Karpas-422 (cell line): ENCODE data around the gene SLC2A9. TPM values are rescaled to one million over a fixed set of nuclear protein-coding genes. Genes with fewer than 3 reads are reported as not detected.

Source experiments
- DNase-seq: peaks from one replicate; pipeline ENCODE4 v3.0.0-alpha.2; 2015
- H2AFZ ChIP-seq: fragments of 200-600 bp; sonication (generic); 2 replicates; pipeline ENCODE4 v1.6.1; 2014; ENCODE audit warnings: antibody characterized with exemption, low read length, mixed read lengths
- H3K27ac ChIP-seq: fragments of 200-600 bp; sonication (generic); 2 replicates; pipeline ENCODE4 v1.5.1; 2014; ENCODE audit warnings: mild to moderate bottlenecking, low read length, moderate library complexity
- H3K27me3 ChIP-seq: fragments of 200-600 bp; sonication (generic); 2 replicates; pipeline ENCODE4 v1.6.1; 2014; ENCODE audit warnings: low read length, mixed read lengths
- H3K36me3 ChIP-seq: fragments of 200-600 bp; sonication (generic); 2 replicates; pipeline ENCODE4 v1.6.1; 2014; ENCODE audit warnings: low read length, mixed read lengths; ENCODE audit not compliant: insufficient read depth
- H3K4me1 ChIP-seq: fragments of 200-600 bp; sonication (generic); 2 replicates; pipeline ENCODE4 v1.6.1; 2014; ENCODE audit warnings: mild to moderate bottlenecking, low read length, mixed read lengths
- H3K4me2 ChIP-seq: fragments of 200-600 bp; sonication (generic); 2 replicates; pipeline ENCODE4 v1.6.1; 2014; ENCODE audit warnings: low read length, low read depth, mild to moderate bottlenecking; ENCODE audit not compliant: poor library complexity, severe bottlenecking
- H3K4me3 ChIP-seq: fragments of 200-600 bp; sonication (generic); 2 replicates; pipeline ENCODE4 v1.5.1; 2014; ENCODE audit warnings: mild to moderate bottlenecking, antibody characterized with exemption, low read length, mixed read lengths
- H3K79me2 ChIP-seq: fragments of 200-600 bp; sonication (generic); 2 replicates; pipeline ENCODE4 v1.6.1; 2014; ENCODE audit warnings: mild to moderate bottlenecking, low read length, mixed read lengths
- H3K9ac ChIP-seq: fragments of 200-600 bp; sonication (generic); 2 replicates; pipeline ENCODE4 v1.6.0; 2014; ENCODE audit warnings: low read length
- H3K9me2 ChIP-seq: fragments of 200-600 bp; sonication (generic), shearing (Covaris generic); replicated peaks from 2 replicates; pipeline ENCODE4 v1.6.0; 2014; ENCODE audit warnings: mild to moderate bottlenecking, low read length, moderate library complexity; ENCODE audit not compliant: insufficient read depth
- H3K9me3 ChIP-seq: fragments of 300-700, 200-600 bp; sonication (generic); 2 replicates; pipeline ENCODE4 v1.6.1; 2014; ENCODE audit warnings: low read length, mixed read lengths
- H4K20me1 ChIP-seq: fragments of 200-600 bp; sonication (generic); 2 replicates; pipeline ENCODE4 v1.6.1; 2014; ENCODE audit warnings: mild to moderate bottlenecking, antibody characterized with exemption, low read length, low read depth; ENCODE audit not compliant: insufficient read depth
- total RNA-seq: library from RNA; depleted of rRNA; stranded (reverse); fragments of >200 nt; shearing (Covaris generic); gene quantifications from 2 replicates; pipeline ENCODE4 v1.2.3, GENCODE V29; 2014; ENCODE audit warnings: low replicate concordance

Gene SLC2A9
- total RNA-seq, 1 experiment from 2014 or later = 0.71 TPM

GRCh38 chr4:10034612-10035104 is 13.4 kb upstream of the SLC2A9 start:
- H3K27me3 ChIP-seq = no peaks in the 10 kb centered on the region
- H3K4me2 ChIP-seq = no peak overlapping the region
- H4K20me1 ChIP-seq = no peaks in the 10 kb centered on the region
- H3K36me3 ChIP-seq = no peaks in the 10 kb centered on the region
- no peaks in the 10 kb centered on the region for H3K9me2 ChIP-seq
- H3K9ac ChIP-seq = no peak overlapping the region
- no peak overlapping the region for H2AFZ ChIP-seq
- no peak overlapping the region for H3K4me3 ChIP-seq
- peaks cover 5% of the 10 kb centered on the region; the same call in 1 of the 2 replicates for H3K4me1 ChIP-seq
- H3K27ac ChIP-seq = no peak overlapping the region
- DNase-seq = no peak
- H3K9me3 ChIP-seq = no peaks in the 10 kb centered on the region
- no peaks in the 10 kb centered on the region for H3K79me2 ChIP-seq

- Histone ChIP-seq H3K9me2 (no peaks in the 10 kb centered on the region), H3K79me2 (no peaks in the 10 kb centered on the region), H3K27me3 (no peaks in the 10 kb centered on the region), H3K4me2 (no peak overlapping the region), H3K4me3 (no peak overlapping the region), H3K27ac (no peak overlapping the region), H3K4me1 (peaks cover 5% of the 10 kb centered on the region; the same call in 1 of the 2 replicates), H3K9me3 (no peaks in the 10 kb centered on the region), H4K20me1 (no peaks in the 10 kb centered on the region), H3K36me3 (no peaks in the 10 kb centered on the region), H2AFZ (no peak overlapping the region), H3K9ac (no peak overlapping the region)
- no peak for DNase-seq
Measured at GRCh38 chr4:10034136-10034535, 12.8 kb upstream of the SLC2A9 start.

GRCh38 chr4:10033191-10033881 is 12.0 kb upstream of the SLC2A9 start:
- Histone ChIP-seq H3K4me3 (no peak overlapping the region), H3K27ac (no peak overlapping the region), H3K4me2 (no peak overlapping the region), H3K79me2 (no peaks in the 10 kb centered on the region), H3K27me3 (no peaks in the 10 kb centered on the region), H3K9me3 (no peaks in the 10 kb centered on the region), H3K4me1 (peaks cover 5% of the 10 kb centered on the region; the same call in 1 of the 2 replicates), H2AFZ (no peak overlapping the region), H3K9me2 (no peaks in the 10 kb centered on the region), H3K36me3 (no peaks in the 10 kb centered on the region), H4K20me1 (no peaks in the 10 kb centered on the region), H3K9ac (no peak overlapping the region)
- DNase-seq = no peak

- no peak overlapping the region for H3K4me2 ChIP-seq
Measured at GRCh38 chr4:10032625-10033024, 11.3 kb upstream of the SLC2A9 start.

GRCh38 chr4:10031668-10032590 is 10.6 kb upstream of the SLC2A9 start:
- H3K4me2 ChIP-seq = no peak overlapping the region
- no peak for DNase-seq
- no peak overlapping the region for H2AFZ ChIP-seq
- H3K4me3 ChIP-seq = no peak overlapping the region
- H3K9me2 ChIP-seq = no peaks in the 10 kb centered on the region
- H3K36me3 ChIP-seq = no peaks in the 10 kb centered on the region
- no peak overlapping the region for H3K9ac ChIP-seq
- no peaks in the 10 kb centered on the region for H3K9me3 ChIP-seq
- H3K27me3 ChIP-seq = no peaks in the 10 kb centered on the region
- H3K27ac ChIP-seq = no peak overlapping the region
- H3K4me1 ChIP-seq = peaks cover 5% of the 10 kb centered on the region; the same call in 1 of the 2 replicates
- H3K79me2 ChIP-seq = no peaks in the 10 kb centered on the region
- H4K20me1 ChIP-seq = no peaks in the 10 kb centered on the region

More at GRCh38 chr4:10032625-10033024, 11.3 kb upstream of the SLC2A9 start:
- H4K20me1 ChIP-seq = no peaks in the 10 kb centered on the region
- no peak overlapping the region for H3K9ac ChIP-seq
- H3K27me3 ChIP-seq = no peaks in the 10 kb centered on the region
- DNase-seq = no peak
- no peaks in the 10 kb centered on the region for H3K9me2 ChIP-seq
- H3K4me3 ChIP-seq = no peak overlapping the region
- H3K79me2 ChIP-seq = no peaks in the 10 kb centered on the region
- H3K27ac ChIP-seq = no peak overlapping the region
- no peaks in the 10 kb centered on the region for H3K9me3 ChIP-seq
- H3K36me3 ChIP-seq = no peaks in the 10 kb centered on the region
- H3K4me1 ChIP-seq = peaks cover 5% of the 10 kb centered on the region; the same call in 1 of the 2 replicates
- H2AFZ ChIP-seq = no peak overlapping the region

GRCh38 chr4:10030972-10031667 is 9.8 kb upstream of the SLC2A9 start:
- no peak overlapping the region for H2AFZ ChIP-seq
- H3K9me3 ChIP-seq = no peaks in the 10 kb centered on the region
- no peak overlapping the region for H3K27ac ChIP-seq
- H3K36me3 ChIP-seq = no peaks in the 10 kb centered on the region
- no peaks in the 10 kb centered on the region for H4K20me1 ChIP-seq
- no peak overlapping the region for H3K9ac ChIP-seq
- H3K9me2 ChIP-seq = no peaks in the 10 kb centered on the region
- no peak for DNase-seq
- H3K79me2 ChIP-seq = no peaks in the 10 kb centered on the region
- peaks cover 5% of the 10 kb centered on the region; the same call in 1 of the 2 replicates for H3K4me1 ChIP-seq
- H3K4me3 ChIP-seq = no peak overlapping the region
- H3K4me2 ChIP-seq = no peak overlapping the region
- H3K27me3 ChIP-seq = no peaks in the 10 kb centered on the region

- Histone ChIP-seq H3K27me3 (no peaks in the 10 kb centered on the region), H2AFZ (no peak overlapping the region), H3K9me2 (no peaks in the 10 kb centered on the region), H3K27ac (no peak overlapping the region), H3K4me2 (no peak overlapping the region), H4K20me1 (no peaks in the 10 kb centered on the region), H3K9me3 (no peaks in the 10 kb centered on the region), H3K4me1 (peaks cover 5% of the 10 kb centered on the region; the same call in 1 of the 2 replicates), H3K36me3 (no peaks in the 10 kb centered on the region), H3K79me2 (no peaks in the 10 kb centered on the region), H3K4me3 (no peak overlapping the region), H3K9ac (no peak overlapping the region)
- no peak for DNase-seq
Measured at GRCh38 chr4:10029403-10029802, 8.1 kb upstream of the SLC2A9 start.
